HG02870 (cell line): ENCODE data around the gene TPCN1.

ENCODE experiments used
- ATAC-seq: cut with Tn5 transposase; IDR thresholded peaks from one replicate; pipeline ENCODE4 v1.9.1; 2021; ENCODE audit warnings: mild to moderate bottlenecking, moderate library complexity; ENCODE audit not compliant: unreplicated experiment

Gene TPCN1

DNA sequence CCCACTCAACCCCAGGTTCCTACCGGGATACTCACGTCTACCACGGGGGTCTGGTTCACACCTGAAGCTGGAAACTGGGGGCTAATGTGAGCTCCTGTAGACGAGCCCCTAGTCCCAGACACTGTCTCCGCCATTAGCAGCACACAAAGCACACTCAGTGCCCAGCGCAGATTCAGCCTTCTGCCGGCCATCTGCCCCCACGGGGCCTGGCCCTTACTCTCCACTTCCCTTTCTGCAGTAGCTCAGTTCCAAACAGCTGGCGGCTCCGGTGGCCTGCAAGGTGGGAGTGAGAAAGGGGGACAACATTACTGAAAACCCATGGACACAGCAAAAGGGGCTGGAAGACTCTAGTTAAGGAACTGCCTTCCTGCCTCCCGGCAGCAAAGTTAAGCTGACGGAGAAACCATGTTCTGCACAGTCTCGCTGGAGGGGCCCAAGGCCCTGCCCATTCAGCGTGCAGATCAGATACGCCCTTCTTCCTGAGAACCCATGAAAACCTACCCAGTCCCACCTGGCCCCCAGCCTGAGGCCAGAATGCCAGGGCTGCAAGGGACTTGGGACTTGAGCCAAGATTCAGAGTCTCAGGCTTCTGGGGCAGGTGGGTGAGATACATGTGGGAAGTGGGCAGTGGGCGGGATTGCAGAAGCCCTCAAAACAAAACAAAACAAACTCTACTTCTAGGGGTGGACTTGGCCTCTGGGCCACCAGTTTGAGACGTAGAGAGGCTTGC, 111.6 kb downstream of the TPCN1 start:
- ATAC-seq = no peak

- ATAC-seq = no peak
Observed at GRCh38 chr12:113333418-113333750, 112.1 kb downstream of the TPCN1 start.

- ATAC-seq = no peak
Observed at GRCh38 chr12:113333877-113334785, 112.9 kb downstream of the TPCN1 start.

GRCh38 chr12:113334786-113335539, 113.7 kb downstream of the TPCN1 start, which contains the start of gene SLC8B1:
TSS of gene SLC8B1 (minus strand) at chr12:113335109. CDS start at chr12:113332878, 2,231 bp downstream.
- ATAC-seq = peak; percentile 91

GRCh38 chr12:113339540-113339939, 118.3 kb downstream of the TPCN1 start:
- ATAC-seq = no peak

DNA sequence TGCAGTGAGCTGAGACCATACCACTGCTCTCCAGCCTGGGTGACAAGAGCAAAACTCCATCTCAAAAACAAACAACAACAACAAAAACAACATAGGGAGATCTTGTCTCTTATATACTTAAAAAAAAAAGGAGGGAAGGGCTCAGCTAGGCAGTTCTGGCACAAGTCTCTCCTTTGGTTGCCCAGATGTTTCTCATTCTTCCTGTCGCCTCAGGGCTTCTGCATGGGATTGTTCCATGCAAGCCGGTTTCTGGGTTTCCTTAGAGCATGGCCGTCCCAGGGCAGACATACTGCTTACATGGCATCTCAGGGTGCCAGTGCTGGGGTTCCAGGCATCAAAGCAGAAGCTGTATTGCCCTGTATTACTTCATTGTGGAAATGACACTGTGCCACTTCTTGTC, 118.8 kb downstream of the TPCN1 start:
- ATAC-seq = no peak

DNA sequence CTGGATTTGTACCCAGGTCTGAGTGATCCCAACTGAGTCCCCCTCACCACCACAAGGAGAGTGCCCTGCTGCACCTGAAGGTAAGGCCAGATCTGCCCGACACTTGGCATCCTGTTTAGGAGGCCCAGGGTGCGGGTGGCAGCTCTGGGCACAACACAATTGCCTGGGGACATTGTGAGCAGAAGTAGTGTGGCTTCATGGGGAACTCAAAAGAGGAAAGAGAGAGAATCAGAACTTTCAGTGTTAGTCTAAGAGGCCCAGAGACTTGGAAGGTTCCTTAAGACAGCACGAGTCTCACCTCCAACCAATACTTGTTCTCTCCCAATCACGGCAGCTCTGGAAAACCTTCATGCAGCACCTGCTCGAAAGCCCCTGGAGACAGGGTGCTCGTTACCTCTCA, 120.3 kb downstream of the TPCN1 start:
- no peak for ATAC-seq

GRCh38 chr12:113345318-113345717, 124.1 kb downstream of the TPCN1 start:
- no peak for ATAC-seq

GRCh38 chr12:113346353-113346752, 125.1 kb downstream of the TPCN1 start:
- no peak for ATAC-seq

GRCh38 chr12:113347107-113347506, 125.8 kb downstream of the TPCN1 start:
- no peak for ATAC-seq

- ATAC-seq = no peak
Observed at GRCh38 chr12:113347892-113348291, 126.6 kb downstream of the TPCN1 start.
